ENCODE data around the gene ESR1. TPM values are rescaled to one million over a fixed set of nuclear protein-coding genes. Genes with fewer than 3 reads are reported as not detected.
A peak's percentile ranks its signal among the peaks of the same experiment; 100 is the strongest.

ESR1 gene
- total RNA-seq, 1 experiment from 2014 or later: 0.98 TPM

DNA sequence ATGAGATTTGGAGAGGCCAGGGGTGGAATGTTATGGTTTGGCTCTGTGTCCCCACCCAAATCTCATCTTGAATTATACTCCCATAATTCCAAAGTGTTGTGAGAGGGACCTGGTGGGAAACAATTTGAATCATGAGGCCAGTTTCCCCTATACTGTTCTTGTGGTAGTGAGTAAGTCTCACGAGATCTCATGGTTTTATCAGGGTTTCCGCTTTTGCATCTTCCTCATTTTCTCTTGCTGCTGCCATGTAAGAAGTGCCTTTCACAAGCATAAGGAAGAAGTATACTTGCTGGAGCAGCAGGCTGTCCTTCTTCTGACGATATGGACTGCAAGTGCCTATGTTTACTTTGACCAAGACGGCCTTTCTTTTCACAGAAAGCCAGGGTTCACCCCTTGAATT is 270.5 kb downstream of the ESR1 start:
- ATAC-seq: no peak
- POLR2A ChIA-PET: no interaction called here
- H3K9me3 Mint-ChIP-seq: peaks cover 38% of the 10 kb centered on the region
- H3K27ac Mint-ChIP-seq: no peak overlapping the region
- DNase-seq (ENCODE audit: low spot score): no peak
- no peaks in the 10 kb centered on the region for H3K27me3 Mint-ChIP-seq (ENCODE audit: low read depth)
- H3K36me3 Mint-ChIP-seq: peaks cover 27% of the 10 kb centered on the region
- peaks cover 8% of the 10 kb centered on the region for H3K4me1 Mint-ChIP-seq
- CTCF ChIA-PET: interaction anchor here (1.7 to 1.9 kb wide), 2 partner anchors 47 to 313 kb away, joined by 8 to 18 read pairs; no protein-coding TSS in a partner anchor
- H3K4me3 Mint-ChIP-seq: no peak overlapping the region
- TF ChIP-seq, protein P1, sequence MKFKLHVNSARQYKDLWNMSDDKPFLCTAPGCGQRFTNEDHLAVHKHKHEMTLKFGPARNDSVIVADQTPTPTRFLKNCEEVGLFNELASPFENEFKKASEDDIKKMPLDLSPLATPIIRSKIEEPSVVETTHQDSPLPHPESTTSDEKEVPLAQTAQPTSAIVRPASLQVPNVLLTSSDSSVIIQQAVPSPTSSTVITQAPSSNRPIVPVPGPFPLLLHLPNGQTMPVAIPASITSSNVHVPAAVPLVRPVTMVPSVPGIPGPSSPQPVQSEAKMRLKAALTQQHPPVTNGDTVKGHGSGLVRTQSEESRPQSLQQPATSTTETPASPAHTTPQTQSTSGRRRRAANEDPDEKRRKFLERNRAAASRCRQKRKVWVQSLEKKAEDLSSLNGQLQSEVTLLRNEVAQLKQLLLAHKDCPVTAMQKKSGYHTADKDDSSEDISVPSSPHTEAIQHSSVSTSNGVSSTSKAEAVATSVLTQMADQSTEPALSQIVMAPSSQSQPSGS (CRISPR knock-in tag; IDR thresholded peaks at IDR 0.05; ENCODE audit: borderline replicate concordance, low read depth): no peak
- TF ChIP-seq ZNF263 (CRISPR knock-in tag; IDR thresholded peaks at IDR 0.05; ENCODE audit: low read depth) (no peak), ZNF317 (CRISPR knock-in tag; IDR thresholded peaks at IDR 0.05; ENCODE audit: borderline replicate concordance, low read depth) (no peak), ESRRA (CRISPR knock-in tag; IDR thresholded peaks at IDR 0.05; ENCODE audit: borderline replicate concordance) (no peak), NFE2L1 (CRISPR knock-in tag; IDR thresholded peaks at IDR 0.05) (no peak), MYBL2 (CRISPR knock-in tag; IDR thresholded peaks at IDR 0.05) (no peak), ZNF671 (CRISPR knock-in tag; IDR thresholded peaks at IDR 0.05) (no peak), SP1 (CRISPR knock-in tag; conservative IDR thresholded peaks at IDR 0.05) (no peak), TEAD4 (CRISPR knock-in tag; IDR thresholded peaks at IDR 0.05) (no peak)
- TF ChIP-seq, protein P2, sequence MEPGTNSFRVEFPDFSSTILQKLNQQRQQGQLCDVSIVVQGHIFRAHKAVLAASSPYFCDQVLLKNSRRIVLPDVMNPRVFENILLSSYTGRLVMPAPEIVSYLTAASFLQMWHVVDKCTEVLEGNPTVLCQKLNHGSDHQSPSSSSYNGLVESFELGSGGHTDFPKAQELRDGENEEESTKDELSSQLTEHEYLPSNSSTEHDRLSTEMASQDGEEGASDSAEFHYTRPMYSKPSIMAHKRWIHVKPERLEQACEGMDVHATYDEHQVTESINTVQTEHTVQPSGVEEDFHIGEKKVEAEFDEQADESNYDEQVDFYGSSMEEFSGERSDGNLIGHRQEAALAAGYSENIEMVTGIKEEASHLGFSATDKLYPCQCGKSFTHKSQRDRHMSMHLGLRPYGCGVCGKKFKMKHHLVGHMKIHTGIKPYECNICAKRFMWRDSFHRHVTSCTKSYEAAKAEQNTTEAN (CRISPR knock-in tag; IDR thresholded peaks at IDR 0.05): no peak
- TF ChIP-seq, protein P3, sequence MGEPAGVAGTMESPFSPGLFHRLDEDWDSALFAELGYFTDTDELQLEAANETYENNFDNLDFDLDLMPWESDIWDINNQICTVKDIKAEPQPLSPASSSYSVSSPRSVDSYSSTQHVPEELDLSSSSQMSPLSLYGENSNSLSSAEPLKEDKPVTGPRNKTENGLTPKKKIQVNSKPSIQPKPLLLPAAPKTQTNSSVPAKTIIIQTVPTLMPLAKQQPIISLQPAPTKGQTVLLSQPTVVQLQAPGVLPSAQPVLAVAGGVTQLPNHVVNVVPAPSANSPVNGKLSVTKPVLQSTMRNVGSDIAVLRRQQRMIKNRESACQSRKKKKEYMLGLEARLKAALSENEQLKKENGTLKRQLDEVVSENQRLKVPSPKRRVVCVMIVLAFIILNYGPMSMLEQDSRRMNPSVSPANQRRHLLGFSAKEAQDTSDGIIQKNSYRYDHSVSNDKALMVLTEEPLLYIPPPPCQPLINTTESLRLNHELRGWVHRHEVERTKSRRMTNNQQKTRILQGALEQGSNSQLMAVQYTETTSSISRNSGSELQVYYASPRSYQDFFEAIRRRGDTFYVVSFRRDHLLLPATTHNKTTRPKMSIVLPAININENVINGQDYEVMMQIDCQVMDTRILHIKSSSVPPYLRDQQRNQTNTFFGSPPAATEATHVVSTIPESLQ (CRISPR knock-in tag; IDR thresholded peaks at IDR 0.05): no peak

DNA sequence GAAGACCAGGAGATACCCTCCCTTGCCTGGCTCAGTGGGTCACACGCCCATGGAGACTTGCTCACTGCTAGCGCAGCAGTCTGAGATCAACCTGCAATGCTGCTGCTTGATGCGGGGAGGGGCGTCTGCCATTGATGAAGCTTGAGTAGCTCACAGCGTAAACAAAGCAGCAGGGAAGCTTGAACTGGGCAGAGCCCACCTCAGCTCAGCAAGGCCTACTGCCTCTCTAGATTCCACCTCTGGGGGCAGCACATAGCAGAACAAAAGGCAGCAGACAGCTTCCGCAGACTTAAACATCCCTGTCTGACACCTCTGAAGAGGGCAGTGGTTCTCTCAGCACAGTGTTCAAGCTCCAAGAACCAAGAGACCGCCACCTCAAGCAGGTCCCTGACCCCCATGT is 271.3 kb downstream of the ESR1 start:
- no peaks in the 10 kb centered on the region for H3K27me3 Mint-ChIP-seq (ENCODE audit: low read depth)
- H3K27ac Mint-ChIP-seq: no peak overlapping the region
- ATAC-seq (peak; percentile 99), DNase-seq (ENCODE audit: low spot score) (peak; percentile 76)
- peaks cover 27% of the 10 kb centered on the region for H3K36me3 Mint-ChIP-seq
- ChIA-PET POLR2A (no interaction called here), CTCF (interaction anchor here (0.5 to 1.9 kb wide), 19 partner anchors 12 to 431 kb away, joined by 3 to 18 read pairs (median 4); partner anchors contain the start of gene ESR1)
- TF ChIP-seq GTF2I (CRISPR knock-in tag; conservative IDR thresholded peaks at IDR 0.05): no peak
- peak; percentile 45; the same call in 1 of the 2 replicates for TF ChIP-seq FOXK1 (CRISPR knock-in tag; IDR thresholded peaks at IDR 0.05)
- peaks cover 41% of the 10 kb centered on the region for H3K9me3 Mint-ChIP-seq
- H3K4me3 Mint-ChIP-seq: no peak overlapping the region
- H3K4me1 Mint-ChIP-seq: peaks cover 8% of the 10 kb centered on the region

DNA sequence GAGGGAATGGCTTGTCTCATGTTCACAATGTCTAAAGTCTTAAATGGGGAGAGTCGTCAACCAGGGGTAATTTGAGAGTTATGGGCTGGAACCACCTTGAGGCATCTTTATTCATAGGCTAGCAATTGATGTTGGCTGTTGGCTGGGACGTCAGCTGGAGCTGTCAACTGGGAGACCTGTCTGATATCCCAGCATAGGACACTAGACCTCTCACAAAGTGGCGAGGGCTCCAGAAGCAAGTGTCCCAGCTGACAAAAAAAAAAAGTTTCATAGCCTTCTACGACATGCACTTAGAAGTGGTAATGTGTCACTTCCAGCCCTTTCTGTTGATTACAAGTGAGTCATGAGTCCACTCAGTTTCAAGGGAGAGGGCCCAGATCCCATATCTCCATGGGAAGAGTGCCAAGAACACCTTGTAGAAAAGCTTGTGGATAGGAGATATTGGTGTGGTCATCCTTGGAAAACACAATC is 278.0 kb downstream of the ESR1 start:
- DNase-seq (ENCODE audit: low spot score) (no peak), ATAC-seq (no peak)
- Mint-ChIP-seq H3K27me3 (ENCODE audit: low read depth) (no peaks in the 10 kb centered on the region), H3K9me3 (peaks cover 15% of the 10 kb centered on the region), H3K36me3 (no peaks in the 10 kb centered on the region), H3K27ac (no peak overlapping the region), H3K4me1 (peaks cover 3% of the 10 kb centered on the region; the same call in 1 of the 2 replicates), H3K4me3 (no peak overlapping the region)
- CTCF ChIA-PET: no interaction called here
- POLR2A ChIA-PET: no interaction called here
- TF ChIP-seq ZNF317 (CRISPR knock-in tag; IDR thresholded peaks at IDR 0.05; ENCODE audit: borderline replicate concordance, low read depth) (no peak), SP1 (CRISPR knock-in tag; conservative IDR thresholded peaks at IDR 0.05) (no peak), NR2C2 (CRISPR knock-in tag; IDR thresholded peaks at IDR 0.05) (no peak), HMGA2 (CRISPR knock-in tag; IDR thresholded peaks at IDR 0.05) (no peak), NFE2L1 (CRISPR knock-in tag; IDR thresholded peaks at IDR 0.05) (no peak)
- TF ChIP-seq, protein P4, sequence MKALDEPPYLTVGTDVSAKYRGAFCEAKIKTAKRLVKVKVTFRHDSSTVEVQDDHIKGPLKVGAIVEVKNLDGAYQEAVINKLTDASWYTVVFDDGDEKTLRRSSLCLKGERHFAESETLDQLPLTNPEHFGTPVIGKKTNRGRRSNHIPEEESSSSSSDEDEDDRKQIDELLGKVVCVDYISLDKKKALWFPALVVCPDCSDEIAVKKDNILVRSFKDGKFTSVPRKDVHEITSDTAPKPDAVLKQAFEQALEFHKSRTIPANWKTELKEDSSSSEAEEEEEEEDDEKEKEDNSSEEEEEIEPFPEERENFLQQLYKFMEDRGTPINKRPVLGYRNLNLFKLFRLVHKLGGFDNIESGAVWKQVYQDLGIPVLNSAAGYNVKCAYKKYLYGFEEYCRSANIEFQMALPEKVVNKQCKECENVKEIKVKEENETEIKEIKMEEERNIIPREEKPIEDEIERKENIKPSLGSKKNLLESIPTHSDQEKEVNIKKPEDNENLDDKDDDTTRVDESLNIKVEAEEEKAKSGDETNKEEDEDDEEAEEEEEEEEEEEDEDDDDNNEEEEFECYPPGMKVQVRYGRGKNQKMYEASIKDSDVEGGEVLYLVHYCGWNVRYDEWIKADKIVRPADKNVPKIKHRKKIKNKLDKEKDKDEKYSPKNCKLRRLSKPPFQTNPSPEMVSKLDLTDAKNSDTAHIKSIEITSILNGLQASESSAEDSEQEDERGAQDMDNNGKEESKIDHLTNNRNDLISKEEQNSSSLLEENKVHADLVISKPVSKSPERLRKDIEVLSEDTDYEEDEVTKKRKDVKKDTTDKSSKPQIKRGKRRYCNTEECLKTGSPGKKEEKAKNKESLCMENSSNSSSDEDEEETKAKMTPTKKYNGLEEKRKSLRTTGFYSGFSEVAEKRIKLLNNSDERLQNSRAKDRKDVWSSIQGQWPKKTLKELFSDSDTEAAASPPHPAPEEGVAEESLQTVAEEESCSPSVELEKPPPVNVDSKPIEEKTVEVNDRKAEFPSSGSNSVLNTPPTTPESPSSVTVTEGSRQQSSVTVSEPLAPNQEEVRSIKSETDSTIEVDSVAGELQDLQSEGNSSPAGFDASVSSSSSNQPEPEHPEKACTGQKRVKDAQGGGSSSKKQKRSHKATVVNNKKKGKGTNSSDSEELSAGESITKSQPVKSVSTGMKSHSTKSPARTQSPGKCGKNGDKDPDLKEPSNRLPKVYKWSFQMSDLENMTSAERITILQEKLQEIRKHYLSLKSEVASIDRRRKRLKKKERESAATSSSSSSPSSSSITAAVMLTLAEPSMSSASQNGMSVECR (CRISPR knock-in tag; IDR thresholded peaks at IDR 0.05; ENCODE audit: borderline replicate concordance): no peak
- TF ChIP-seq, protein P3 (CRISPR knock-in tag; IDR thresholded peaks at IDR 0.05): no peak
- TF ChIP-seq, protein P5, sequence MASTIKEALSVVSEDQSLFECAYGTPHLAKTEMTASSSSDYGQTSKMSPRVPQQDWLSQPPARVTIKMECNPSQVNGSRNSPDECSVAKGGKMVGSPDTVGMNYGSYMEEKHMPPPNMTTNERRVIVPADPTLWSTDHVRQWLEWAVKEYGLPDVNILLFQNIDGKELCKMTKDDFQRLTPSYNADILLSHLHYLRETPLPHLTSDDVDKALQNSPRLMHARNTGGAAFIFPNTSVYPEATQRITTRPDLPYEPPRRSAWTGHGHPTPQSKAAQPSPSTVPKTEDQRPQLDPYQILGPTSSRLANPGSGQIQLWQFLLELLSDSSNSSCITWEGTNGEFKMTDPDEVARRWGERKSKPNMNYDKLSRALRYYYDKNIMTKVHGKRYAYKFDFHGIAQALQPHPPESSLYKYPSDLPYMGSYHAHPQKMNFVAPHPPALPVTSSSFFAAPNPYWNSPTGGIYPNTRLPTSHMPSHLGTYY (CRISPR knock-in tag; IDR thresholded peaks at IDR 0.05): no peak
